Transverse colon (tissue), 3 donors: ENCODE data around the gene TRMT2A.

Experiments
- CTCF ChIP-seq, 5 experiments: fragments of 200-600 bp in 3 of 5; fragments of 450-650 bp in 2 of 5; sonication (generic) in 3 of 5; IDR thresholded peaks; 1 replicate in 2 of 5; 2 replicates in 3 of 5; pipeline ENCODE4 v1.5.1; 2016 to 2017; ENCODE audit warnings: antibody characterized with exemption in 5 of 5, inconsistent platforms in 3 of 5, mild to moderate bottlenecking in 2 of 5, moderate library complexity in 1 of 5
- POLR2A ChIP-seq: fragments of 450-650 bp; IDR thresholded peaks from one replicate; pipeline ENCODE4 v1.6.1; 2016; ENCODE audit warnings: antibody characterized with exemption, mild to moderate bottlenecking, moderate library complexity

DNA sequence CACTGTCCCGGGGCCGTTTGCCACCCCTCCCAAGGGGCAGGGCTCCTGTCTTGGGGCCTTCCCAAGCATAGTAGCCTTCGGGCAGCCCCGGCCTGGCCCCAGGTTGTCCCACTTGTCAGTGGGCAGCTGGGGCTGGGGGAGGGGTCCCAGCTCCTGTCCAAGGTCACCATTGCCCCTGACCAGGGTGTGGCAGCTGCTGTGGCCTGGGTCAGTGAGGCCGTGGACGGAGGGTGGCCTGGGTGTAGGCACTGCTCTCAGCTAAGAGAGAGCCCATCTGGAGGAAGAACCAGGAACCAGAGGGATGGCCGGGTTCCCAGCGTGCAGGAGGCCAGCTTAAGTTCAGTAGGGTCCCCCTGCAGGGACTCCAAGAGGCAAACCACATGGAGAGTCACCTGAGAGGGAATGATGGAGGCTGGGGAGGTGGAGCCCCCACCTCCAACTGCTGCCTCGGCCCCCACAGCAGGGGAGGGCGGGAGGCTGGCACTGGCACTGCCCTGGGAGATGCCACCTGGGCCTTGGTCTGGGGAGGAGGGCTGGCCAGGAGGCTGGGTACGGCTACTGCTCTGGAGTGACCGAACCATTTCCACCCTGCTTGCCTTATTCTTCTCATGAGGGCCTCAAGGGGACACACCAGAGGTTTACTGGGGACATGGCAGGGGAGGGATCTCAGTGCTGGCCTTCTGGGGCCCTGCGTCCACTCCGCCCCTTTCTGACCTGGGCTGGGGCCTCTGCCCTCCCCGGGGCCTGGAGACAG lies 40.6 kb upstream of the TRMT2A start:
- TF ChIP-seq CTCF (IDR thresholded peaks at IDR 0.05) (no peak), POLR2A (no peak)
